ENCODE results near the gene FEV.
A peak's percentile ranks its signal among the peaks of the same experiment; 100 is the strongest.

Gene FEV

GRCh38 chr2:218970894-218971293 lies 14.1 kb downstream of the FEV start:
- TF ChIP-seq, protein P1, sequence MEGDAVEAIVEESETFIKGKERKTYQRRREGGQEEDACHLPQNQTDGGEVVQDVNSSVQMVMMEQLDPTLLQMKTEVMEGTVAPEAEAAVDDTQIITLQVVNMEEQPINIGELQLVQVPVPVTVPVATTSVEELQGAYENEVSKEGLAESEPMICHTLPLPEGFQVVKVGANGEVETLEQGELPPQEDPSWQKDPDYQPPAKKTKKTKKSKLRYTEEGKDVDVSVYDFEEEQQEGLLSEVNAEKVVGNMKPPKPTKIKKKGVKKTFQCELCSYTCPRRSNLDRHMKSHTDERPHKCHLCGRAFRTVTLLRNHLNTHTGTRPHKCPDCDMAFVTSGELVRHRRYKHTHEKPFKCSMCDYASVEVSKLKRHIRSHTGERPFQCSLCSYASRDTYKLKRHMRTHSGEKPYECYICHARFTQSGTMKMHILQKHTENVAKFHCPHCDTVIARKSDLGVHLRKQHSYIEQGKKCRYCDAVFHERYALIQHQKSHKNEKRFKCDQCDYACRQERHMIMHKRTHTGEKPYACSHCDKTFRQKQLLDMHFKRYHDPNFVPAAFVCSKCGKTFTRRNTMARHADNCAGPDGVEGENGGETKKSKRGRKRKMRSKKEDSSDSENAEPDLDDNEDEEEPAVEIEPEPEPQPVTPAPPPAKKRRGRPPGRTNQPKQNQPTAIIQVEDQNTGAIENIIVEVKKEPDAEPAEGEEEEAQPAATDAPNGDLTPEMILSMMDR (conservative IDR thresholded peaks at IDR 0.05; ENCODE audit: low read depth, low read length): no peak
- H3K4me2 ChIP-seq: no peak overlapping the region
- H3K4me3 ChIP-seq (IDR thresholded peaks at IDR 0.05; ENCODE audit: insufficient read depth, low read depth, low read length): no peak overlapping the region
- no peaks in the 10 kb centered on the region for H4K20me1 ChIP-seq (ENCODE audit: insufficient read depth)
- no peaks in the 10 kb centered on the region for H3K79me2 ChIP-seq (ENCODE audit: insufficient read depth, low read depth)
- no peak overlapping the region for H3K27ac ChIP-seq
- no peaks in the 10 kb centered on the region for H3K4me1 ChIP-seq (ENCODE audit: low read depth, poor library complexity, severe bottlenecking)
- H3K36me3 ChIP-seq (ENCODE audit: insufficient read depth): no peaks in the 10 kb centered on the region
- no peak overlapping the region for H2AFZ ChIP-seq (ENCODE audit: low read depth)
- peaks cover 29% of the 10 kb centered on the region for H3K27me3 ChIP-seq (ENCODE audit: insufficient read depth, low read depth)
- H3K9ac ChIP-seq: no peak overlapping the region

DNA sequence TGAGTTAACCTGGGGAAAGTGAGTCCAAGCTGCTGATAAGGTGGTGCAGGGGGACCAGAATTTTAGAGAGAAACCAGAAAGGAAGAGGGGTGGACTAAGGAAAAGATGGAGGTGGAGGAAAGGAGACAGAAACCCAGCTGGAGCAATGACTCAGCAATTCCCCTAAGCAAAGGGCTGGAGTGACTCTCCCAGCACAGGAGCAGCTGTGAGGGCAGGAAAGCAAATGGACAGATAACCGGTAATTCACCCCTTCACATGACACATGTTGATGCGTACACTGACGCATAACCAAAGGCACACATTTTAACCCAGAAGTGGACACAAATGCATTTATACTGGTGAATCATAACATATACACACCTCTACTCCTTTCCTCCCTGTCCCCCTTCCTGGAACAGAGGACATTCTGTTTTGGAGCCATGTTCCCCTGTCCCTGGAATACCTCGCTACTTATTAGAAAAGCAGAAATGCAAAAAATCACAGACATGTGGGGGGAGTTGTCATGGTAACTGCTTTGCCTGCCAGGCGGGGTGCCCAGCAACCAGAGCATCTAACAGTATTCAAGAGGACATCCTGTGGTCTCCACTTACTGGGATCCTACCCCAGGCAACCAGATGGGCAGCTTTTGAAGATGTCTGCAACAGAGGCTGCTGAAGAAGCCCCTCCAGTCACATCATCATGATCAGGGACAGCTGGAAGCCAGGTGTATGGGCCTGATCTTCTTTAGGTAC lies 20.8 kb downstream of the FEV start:
- Histone ChIP-seq H2AFZ (ENCODE audit: low read depth) (no peak overlapping the region), H3K36me3 (ENCODE audit: insufficient read depth) (no peaks in the 10 kb centered on the region), H3K27me3 (ENCODE audit: insufficient read depth, low read depth) (peaks cover 36% of the 10 kb centered on the region; the same call in 1 of the 2 replicates), H3K4me3 (IDR thresholded peaks at IDR 0.05; ENCODE audit: insufficient read depth, low read depth, low read length) (no peak overlapping the region), H3K9ac (no peak overlapping the region), H3K79me2 (ENCODE audit: insufficient read depth, low read depth) (no peaks in the 10 kb centered on the region), H3K4me2 (no peak overlapping the region; the same call in 1 of the 2 replicates), H3K4me1 (ENCODE audit: low read depth, poor library complexity, severe bottlenecking) (peaks cover 14% of the 10 kb centered on the region), H4K20me1 (ENCODE audit: insufficient read depth) (no peaks in the 10 kb centered on the region), H3K27ac (no peak overlapping the region)
- TF ChIP-seq, protein P1 (conservative IDR thresholded peaks at IDR 0.05; ENCODE audit: low read depth, low read length): no peak

- TF ChIP-seq, protein P1 (conservative IDR thresholded peaks at IDR 0.05; ENCODE audit: low read depth, low read length): no peak
- H3K4me1 ChIP-seq (ENCODE audit: low read depth, poor library complexity, severe bottlenecking): peaks cover 14% of the 10 kb centered on the region
- peaks cover 36% of the 10 kb centered on the region; the same call in 1 of the 2 replicates for H3K27me3 ChIP-seq (ENCODE audit: insufficient read depth, low read depth)
- H3K9ac ChIP-seq: no peak overlapping the region
- no peaks in the 10 kb centered on the region for H3K36me3 ChIP-seq (ENCODE audit: insufficient read depth)
- no peak overlapping the region for H3K27ac ChIP-seq
- no peaks in the 10 kb centered on the region for H3K79me2 ChIP-seq (ENCODE audit: insufficient read depth, low read depth)
- no peak overlapping the region for H2AFZ ChIP-seq (ENCODE audit: low read depth)
- no peak overlapping the region for H3K4me3 ChIP-seq (IDR thresholded peaks at IDR 0.05; ENCODE audit: insufficient read depth, low read depth, low read length)
- no peaks in the 10 kb centered on the region for H4K20me1 ChIP-seq (ENCODE audit: insufficient read depth)
- peak overlapping the region; percentile 24; the same call in 1 of the 2 replicates for H3K4me2 ChIP-seq
Observed at GRCh38 chr2:218963601-218964000, 21.4 kb downstream of the FEV start.

GRCh38 chr2:218962859-218963492 lies 22.0 kb downstream of the FEV start:
- peaks cover 14% of the 10 kb centered on the region for H3K4me1 ChIP-seq (ENCODE audit: low read depth, poor library complexity, severe bottlenecking)
- no peak overlapping the region; the same call in 1 of the 2 replicates for H2AFZ ChIP-seq (ENCODE audit: low read depth)
- H3K27ac ChIP-seq: no peak overlapping the region
- H3K4me2 ChIP-seq: peak overlapping the region; percentile 24; the same call in 1 of the 2 replicates
- H4K20me1 ChIP-seq (ENCODE audit: insufficient read depth): no peaks in the 10 kb centered on the region
- H3K36me3 ChIP-seq (ENCODE audit: insufficient read depth): no peaks in the 10 kb centered on the region
- H3K79me2 ChIP-seq (ENCODE audit: insufficient read depth, low read depth): no peaks in the 10 kb centered on the region
- no peak overlapping the region for H3K9ac ChIP-seq
- no peak overlapping the region for H3K4me3 ChIP-seq (IDR thresholded peaks at IDR 0.05; ENCODE audit: insufficient read depth, low read depth, low read length)
- H3K27me3 ChIP-seq (ENCODE audit: insufficient read depth, low read depth): peaks cover 36% of the 10 kb centered on the region; the same call in 1 of the 2 replicates
- TF ChIP-seq, protein P1 (conservative IDR thresholded peaks at IDR 0.05; ENCODE audit: low read depth, low read length): no peak
